GM12801 (cell line): Measurements from ENCODE around the gene XPR1.

Experiments
- CTCF ChIP-seq: IDR thresholded peaks from one replicate; pipeline ENCODE4 v1.5.1; 2011; ENCODE audit warnings: control low read depth; ENCODE audit not compliant: insufficient read length; ENCODE audit errors: extremely low read depth

XPR1 gene

GRCh38 chr1:180932378-180932777 lies 300.6 kb downstream of the XPR1 start:
- TF ChIP-seq CTCF = no peak

- no peak for TF ChIP-seq CTCF
Measured at GRCh38 chr1:180933141-180933540, 301.3 kb downstream of the XPR1 start.

- no peak for TF ChIP-seq CTCF
Measured at GRCh38 chr1:180934563-180934962, 302.7 kb downstream of the XPR1 start.

GRCh38 chr1:180935326-180936109 lies 303.7 kb downstream of the XPR1 start:
- TF ChIP-seq CTCF = no peak

GRCh38 chr1:180936110-180937011 lies 304.5 kb downstream of the XPR1 start:
- TF ChIP-seq CTCF = no peak

GRCh38 chr1:180937012-180937372 lies 305.2 kb downstream of the XPR1 start:
- no peak for TF ChIP-seq CTCF

GRCh38 chr1:180937624-180938225 lies 305.9 kb downstream of the XPR1 start:
- no peak for TF ChIP-seq CTCF
